ENCODE results near the gene TSPAN14. TPM values are rescaled to one million over a fixed set of nuclear protein-coding genes. Genes with fewer than 3 reads are reported as not detected.

Gene TSPAN14
- total and polyA plus RNA-seq, 2 of the 8 experiments (the other 6 are each of a cell fraction or from before 2014, with no cell fraction given), result 47.4 to 57.8 TPM

- H3K9ac ChIP-seq (replicated peaks in 1 of 4; ENCODE audit: extremely low read depth in 1 of 4, low read depth in 3 of 4, low read length in 3 of 4), result no peak overlapping the region; a peak in 1 of 7 replicates
- no peak overlapping the region for H2BK120ac ChIP-seq (replicated peaks; ENCODE audit: low read depth, low read length)
- H3K79me2 ChIP-seq (ENCODE audit: control insufficient read depth in 1 of 2, insufficient read depth in 2 of 2, low read length in 2 of 2), result peaks cover 0 to 86% of the 10 kb centered on the region in 2 experiments; a peak in 3 of 4 replicates
- peaks cover 0 to 13% (median 6%) of the 10 kb centered on the region in 4 experiments; a peak in 4 of 7 replicates for H3K27me3 ChIP-seq (replicated peaks in 1 of 4; ENCODE audit: control insufficient read depth in 3 of 4, extremely low read depth in 1 of 4, insufficient read depth in 3 of 4, low read length in 3 of 4)
- no peak overlapping the region for H2BK5ac ChIP-seq (ENCODE audit: low read depth, low read length)
- WGBS, 2 experiments (ENCODE audit: extremely low coverage in 1 of 2, insufficient coverage in 1 of 2, insufficient read length in 1 of 2, insufficient replicate concordance in 2 of 2, low coverage in 1 of 2, low lambda C conversion rate in 2 of 2, missing lambda C conversion rate in 1 of 2), result 88% methylated on average over 10 of the region's 10 CpGs; no CpG with 5 or more reads in 1 of the 2 experiments
- H2BK12ac ChIP-seq (ENCODE audit: low read depth, low read length), result no peak overlapping the region
- DNase-seq (ENCODE audit: low read depth in 1 of 2, low spot score in 2 of 2) (no peak), FAIRE-seq (no peak)
- ChIA-PET POLR2A (ENCODE audit: partially characterized antibody) (interaction anchor here (1.2 to 1.8 kb wide), 2 partner anchors 9 to 15 kb away, joined by 4 to 5 read pairs; no protein-coding TSS in a partner anchor), CTCF (ENCODE audit: partially characterized antibody) (interaction anchor here (0.6 to 38.4 kb wide), 6 partner anchors 16 to 81 kb away, joined by 3 to 1263 read pairs (median 5); partner anchors contain the start of gene TSPAN14)
- no peak overlapping the region for H3K56ac ChIP-seq (replicated peaks; ENCODE audit: insufficient read length, low read depth, low read length)
- H2BK15ac ChIP-seq (ENCODE audit: low read length), result no peak overlapping the region
- H3K23ac ChIP-seq (ENCODE audit: insufficient read length), result no peak overlapping the region
- peaks cover 30 to 46% (median 37%) of the 10 kb centered on the region in 4 experiments for H3K4me1 ChIP-seq (replicated peaks in 1 of 4; ENCODE audit: control insufficient read depth in 3 of 4, insufficient read depth in 4 of 4, low read length in 3 of 4)
- H4K8ac ChIP-seq (ENCODE audit: extremely low read depth, insufficient read depth, low read length), result no peak overlapping the region
- no peak overlapping the region for H3K4ac ChIP-seq (replicated peaks; ENCODE audit: insufficient read length, low read depth, low read length)
- peaks cover 21 to 29% of the 10 kb centered on the region in 2 experiments for H4K20me1 ChIP-seq (replicated peaks in 1 of 2; ENCODE audit: control insufficient read depth in 1 of 2, insufficient read depth in 2 of 2, low read length in 2 of 2)
- no peaks in the 10 kb centered on the region for H3K9me3 ChIP-seq (ENCODE audit: insufficient read depth in 2 of 2, low read depth in 1 of 2, low read length in 1 of 2)
- H3K4me2 ChIP-seq (ENCODE audit: insufficient read depth in 1 of 2, low read depth in 2 of 2, low read length in 2 of 2), result no peak overlapping the region; a peak in 1 of 4 replicates
- H3K14ac ChIP-seq (ENCODE audit: insufficient read length), result no peak overlapping the region
- no peak overlapping the region for H2AK5ac ChIP-seq (ENCODE audit: low read depth, low read length)
- peaks cover 15% of the 10 kb centered on the region for H3K79me1 ChIP-seq (ENCODE audit: low read depth, low read length)
- H2AFZ ChIP-seq (ENCODE audit: low read length), result no peak overlapping the region
- H3K4me3 ChIP-seq (ENCODE audit: extremely low read depth in 1 of 4, insufficient read depth in 2 of 4, low read depth in 3 of 4, low read length in 4 of 4), result no peak overlapping the region
- no peak overlapping the region for H3K27ac ChIP-seq (ENCODE audit: low read depth, low read length)
- H4K5ac ChIP-seq (ENCODE audit: insufficient read length, low read depth, low read length), result no peak overlapping the region
- H2BK20ac ChIP-seq (ENCODE audit: low read length), result no peak overlapping the region
- no peak overlapping the region for H4K91ac ChIP-seq (replicated peaks; ENCODE audit: insufficient read length, low read length)
- 0 out of 2 replicates have a peak, but pooled peaks cover 4% of the 10 kb centered on the region for H3K23me2 ChIP-seq (ENCODE audit: low read depth, low read length)
- no peak overlapping the region for H3K18ac ChIP-seq (ENCODE audit: extremely low read depth, low read length)
- peaks cover 0 to 3% (median 0%) of the 10 kb centered on the region in 4 experiments; a peak in 2 of 8 replicates for H3K36me3 ChIP-seq (ENCODE audit: control insufficient read depth in 2 of 4, insufficient read depth in 4 of 4, low read length in 3 of 4)
- TF ChIP-seq RNF2 (IDR thresholded peaks at IDR 0.05; ENCODE audit: borderline replicate concordance, low read depth, low read length, missing control alignments, poor library complexity, severe bottlenecking), result no peak
These were observed 12.7 kb downstream of the TSPAN14 start for GRCh38 chr10:80466724-80467326.
